Thyroid gland (tissue), 4 donors: ENCODE measurements around the gene PRKCI.

Experiments used
- CTCF ChIP-seq, 6 experiments: fragments of 200-600 bp in 3 of 6; fragments of 450-650 bp in 3 of 6; sonication (generic) in 3 of 6; IDR thresholded peaks; one replicate each; pipeline ENCODE4 v1.5.1; 2016 to 2019; ENCODE audit warnings: antibody characterized with exemption in 6 of 6, mild to moderate bottlenecking in 2 of 6, inconsistent platforms in 1 of 6, moderate library complexity in 1 of 6
- POLR2A ChIP-seq, 2 donors: fragments of 450-650 bp; IDR thresholded peaks; one replicate each; pipeline ENCODE4 v1.6.1; 2017; ENCODE audit warnings: antibody characterized with exemption in 2 of 2, mild to moderate bottlenecking in 2 of 2, moderate library complexity in 1 of 2

GRCh38 chr3:170322566-170323269, 100.5 kb downstream of the PRKCI start:
- no peak for TF ChIP-seq CTCF (IDR thresholded peaks at IDR 0.05)
- TF ChIP-seq POLR2A (IDR thresholded peaks at IDR 0.05): no peak
